ENCODE data around the gene MET. TPM values are rescaled to one million over a fixed set of nuclear protein-coding genes. Genes with fewer than 3 reads are reported as not detected.

MET gene
- total and polyA plus RNA-seq, 2 of the 13 experiments (the other 11 are each of a cell fraction or from before 2014, with no cell fraction given) = 21.8 to 31.5 TPM

DNA sequence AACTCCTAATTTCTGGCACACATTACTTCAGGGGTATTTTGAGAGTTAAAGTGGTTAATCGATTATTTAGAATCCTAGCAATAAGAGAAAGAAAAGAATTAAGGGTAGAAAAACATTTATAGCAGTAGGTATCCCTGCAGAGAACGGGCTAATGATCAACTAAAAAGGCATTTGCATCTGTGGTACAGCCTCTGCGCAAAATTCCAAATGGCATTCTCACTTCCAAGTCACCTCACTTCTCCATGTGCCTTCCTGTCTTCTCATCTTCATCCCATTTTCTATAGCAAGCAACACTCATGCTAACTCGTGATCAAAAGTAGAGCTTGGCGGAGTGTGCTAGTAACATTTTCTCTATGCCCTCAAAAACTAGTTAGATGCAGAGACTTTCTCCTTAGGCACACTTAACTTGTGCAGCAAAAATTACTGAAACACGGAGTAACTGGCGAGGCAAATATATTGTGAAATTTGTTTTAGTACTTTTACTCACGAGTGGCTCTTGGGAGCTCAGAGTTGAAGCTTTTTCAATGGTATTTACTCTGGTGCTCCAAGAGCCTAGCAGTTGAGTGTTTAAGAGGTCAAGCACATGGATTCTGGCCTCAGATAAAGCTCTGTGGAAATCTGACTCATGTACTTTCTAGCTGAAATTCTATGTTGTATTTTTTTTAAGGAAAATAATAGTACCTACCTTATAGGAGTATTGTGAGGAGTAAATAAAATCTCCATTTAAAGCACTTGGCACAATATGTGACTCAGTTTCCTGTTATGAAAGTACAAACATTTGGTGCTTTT, 65.1 kb downstream of the MET start:
- in situ Hi-C loops (cut with HindIII; ENCODE audit: extremely low pct_ligation_motif_present, low pct_unique_long_range_greater_than_20kb) = no loop called here
- DNase-seq (ENCODE audit: low spot score) (peak; percentile 58), ATAC-seq (peak; percentile 78), FAIRE-seq (peak; percentile 21)
- Histone ChIP-seq H3K4me1 (ENCODE audit: insufficient read depth, low read length) (peaks cover 72% of the 10 kb centered on the region), H3K4me2 (ENCODE audit: low read depth, low read length) (no peak overlapping the region), H3K27me3 (ENCODE audit: control insufficient read depth in 1 of 2, insufficient read depth in 2 of 2, low read length in 2 of 2) (no peaks in the 10 kb centered on the region), H3K36me3 (replicated peaks in 1 of 2; ENCODE audit: control insufficient read depth in 1 of 2, insufficient read depth in 2 of 2, low read length in 2 of 2) (peaks cover 12 to 18% of the 10 kb centered on the region in 2 experiments), H3K79me2 (ENCODE audit: insufficient read depth, low read length) (no peaks in the 10 kb centered on the region), H3K4me3 (replicated peaks in 1 of 3; ENCODE audit: insufficient read depth in 1 of 3, low read depth in 2 of 3, low read length in 3 of 3) (no peak overlapping the region; a peak in 1 of 6 replicates), H4K20me1 (ENCODE audit: insufficient read depth, low read length) (no peaks in the 10 kb centered on the region), H3K9me3 (ENCODE audit: low read length) (no peaks in the 10 kb centered on the region), H3K9ac (ENCODE audit: insufficient read depth, low read depth, low read length) (no peak overlapping the region), H2AFZ (ENCODE audit: low read length) (no peak overlapping the region), H3K27ac (ENCODE audit: extremely low read length, insufficient read depth, low read length) (no peak overlapping the region)
- POLR2A ChIA-PET = interaction anchor here (1.0 to 2.2 kb wide), 2 partner anchors 9 to 35 kb away, joined by 4 to 9 read pairs; no protein-coding TSS in a partner anchor
- no TSS peak for BruUV-seq (replicated peaks)
- intact Hi-C loops (cut with micrococcal nuclease; ENCODE audit: unreplicated experiment) = no loop called here
- 61% methylated on average over 8 of the region's 8 CpGs for WGBS (ENCODE audit: low lambda C conversion rate)
- CTCF ChIA-PET (ENCODE audit: low intra/inter-chr PET ratio, low total read pairs) = no interaction called here
- TF ChIP-seq NR2F6 (IDR thresholded peaks at IDR 0.05) (peak; percentile 62), NR2F6 (CRISPR knock-in tag; IDR thresholded peaks at IDR 0.05) (0 out of 2 replicates have a peak, but pooled peaks have one; percentile 23), MED1 (CRISPR knock-in tag; IDR thresholded peaks at IDR 0.05) (0 out of 2 replicates have a peak, but pooled peaks have one; percentile 34), KMT2B (CRISPR knock-in tag; IDR thresholded peaks at IDR 0.05) (no peak), ZFX (CRISPR knock-in tag; IDR thresholded peaks at IDR 0.05; ENCODE audit: low read depth) (no peak), BCL6 (CRISPR knock-in tag; IDR thresholded peaks at IDR 0.05) (0 out of 2 replicates have a peak, but pooled peaks have one; percentile 27), ZNF530 (CRISPR knock-in tag; IDR thresholded peaks at IDR 0.05; ENCODE audit: low read depth) (no peak), HNF4A (CRISPR knock-in tag; IDR thresholded peaks at IDR 0.05) (peak; percentile 19; the same call in 1 of the 2 replicates), CENPT (CRISPR knock-in tag; IDR thresholded peaks at IDR 0.05; ENCODE audit: low read depth) (no peak), THAP11 (CRISPR knock-in tag; IDR thresholded peaks at IDR 0.05) (no peak), HMG20A (CRISPR knock-in tag; IDR thresholded peaks at IDR 0.05; ENCODE audit: borderline replicate concordance) (peak; percentile 57; the same call in 1 of the 2 replicates), PAX8 (CRISPR knock-in tag; IDR thresholded peaks at IDR 0.05; ENCODE audit: borderline replicate concordance) (no peak), SMAD1 (CRISPR knock-in tag; IDR thresholded peaks at IDR 0.05; ENCODE audit: borderline replicate concordance, low read depth) (no peak), FOXA3 (CRISPR knock-in tag; IDR thresholded peaks at IDR 0.05) (peak; percentile 51), NRL (CRISPR knock-in tag; IDR thresholded peaks at IDR 0.05; ENCODE audit: borderline replicate concordance) (no peak), ZNF839 (CRISPR knock-in tag; IDR thresholded peaks at IDR 0.05; ENCODE audit: borderline replicate concordance) (no peak), NFKB2 (CRISPR knock-in tag; IDR thresholded peaks at IDR 0.05; ENCODE audit: borderline replicate concordance) (no peak)
- TF ChIP-seq, protein P1, sequence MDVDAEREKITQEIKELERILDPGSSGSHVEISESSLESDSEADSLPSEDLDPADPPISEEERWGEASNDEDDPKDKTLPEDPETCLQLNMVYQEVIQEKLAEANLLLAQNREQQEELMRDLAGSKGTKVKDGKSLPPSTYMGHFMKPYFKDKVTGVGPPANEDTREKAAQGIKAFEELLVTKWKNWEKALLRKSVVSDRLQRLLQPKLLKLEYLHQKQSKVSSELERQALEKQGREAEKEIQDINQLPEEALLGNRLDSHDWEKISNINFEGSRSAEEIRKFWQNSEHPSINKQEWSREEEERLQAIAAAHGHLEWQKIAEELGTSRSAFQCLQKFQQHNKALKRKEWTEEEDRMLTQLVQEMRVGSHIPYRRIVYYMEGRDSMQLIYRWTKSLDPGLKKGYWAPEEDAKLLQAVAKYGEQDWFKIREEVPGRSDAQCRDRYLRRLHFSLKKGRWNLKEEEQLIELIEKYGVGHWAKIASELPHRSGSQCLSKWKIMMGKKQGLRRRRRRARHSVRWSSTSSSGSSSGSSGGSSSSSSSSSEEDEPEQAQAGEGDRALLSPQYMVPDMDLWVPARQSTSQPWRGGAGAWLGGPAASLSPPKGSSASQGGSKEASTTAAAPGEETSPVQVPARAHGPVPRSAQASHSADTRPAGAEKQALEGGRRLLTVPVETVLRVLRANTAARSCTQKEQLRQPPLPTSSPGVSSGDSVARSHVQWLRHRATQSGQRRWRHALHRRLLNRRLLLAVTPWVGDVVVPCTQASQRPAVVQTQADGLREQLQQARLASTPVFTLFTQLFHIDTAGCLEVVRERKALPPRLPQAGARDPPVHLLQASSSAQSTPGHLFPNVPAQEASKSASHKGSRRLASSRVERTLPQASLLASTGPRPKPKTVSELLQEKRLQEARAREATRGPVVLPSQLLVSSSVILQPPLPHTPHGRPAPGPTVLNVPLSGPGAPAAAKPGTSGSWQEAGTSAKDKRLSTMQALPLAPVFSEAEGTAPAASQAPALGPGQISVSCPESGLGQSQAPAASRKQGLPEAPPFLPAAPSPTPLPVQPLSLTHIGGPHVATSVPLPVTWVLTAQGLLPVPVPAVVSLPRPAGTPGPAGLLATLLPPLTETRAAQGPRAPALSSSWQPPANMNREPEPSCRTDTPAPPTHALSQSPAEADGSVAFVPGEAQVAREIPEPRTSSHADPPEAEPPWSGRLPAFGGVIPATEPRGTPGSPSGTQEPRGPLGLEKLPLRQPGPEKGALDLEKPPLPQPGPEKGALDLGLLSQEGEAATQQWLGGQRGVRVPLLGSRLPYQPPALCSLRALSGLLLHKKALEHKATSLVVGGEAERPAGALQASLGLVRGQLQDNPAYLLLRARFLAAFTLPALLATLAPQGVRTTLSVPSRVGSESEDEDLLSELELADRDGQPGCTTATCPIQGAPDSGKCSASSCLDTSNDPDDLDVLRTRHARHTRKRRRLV (CRISPR knock-in tag; IDR thresholded peaks at IDR 0.05) = no peak
- TF ChIP-seq, protein P2, sequence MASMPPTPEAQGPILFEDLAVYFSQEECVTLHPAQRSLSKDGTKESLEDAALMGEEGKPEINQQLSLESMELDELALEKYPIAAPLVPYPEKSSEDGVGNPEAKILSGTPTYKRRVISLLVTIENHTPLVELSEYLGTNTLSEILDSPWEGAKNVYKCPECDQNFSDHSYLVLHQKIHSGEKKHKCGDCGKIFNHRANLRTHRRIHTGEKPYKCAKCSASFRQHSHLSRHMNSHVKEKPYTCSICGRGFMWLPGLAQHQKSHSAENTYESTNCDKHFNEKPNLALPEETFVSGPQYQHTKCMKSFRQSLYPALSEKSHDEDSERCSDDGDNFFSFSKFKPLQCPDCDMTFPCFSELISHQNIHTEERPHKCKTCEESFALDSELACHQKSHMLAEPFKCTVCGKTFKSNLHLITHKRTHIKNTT (CRISPR knock-in tag; IDR thresholded peaks at IDR 0.05) = no peak
- TF ChIP-seq, protein P3, sequence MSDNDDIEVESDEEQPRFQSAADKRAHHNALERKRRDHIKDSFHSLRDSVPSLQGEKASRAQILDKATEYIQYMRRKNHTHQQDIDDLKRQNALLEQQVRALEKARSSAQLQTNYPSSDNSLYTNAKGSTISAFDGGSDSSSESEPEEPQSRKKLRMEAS (IDR thresholded peaks at IDR 0.05) = peak; percentile 24; the same call in 1 of the 2 replicates

Measured in HepG2 (cell line).